GM23338 (cell line): ENCODE measurements around the gene OR1B1. TPM values are rescaled to one million over a fixed set of nuclear protein-coding genes. Genes with fewer than 3 reads are reported as not detected.

Experiments
- ATAC-seq: fragments of 200-7000 bp; cut with Tn5 transposase; 3 replicates; pipeline ENCODE4 v1.9.1; 2020
- DNase-seq: peaks from one replicate; pipeline ENCODE4 v3.0.0-alpha.2; 2015; ENCODE audit warnings: low spot score
- H2AFZ ChIP-seq: fragments of 200-600 bp; sonication (generic); 2 replicates; pipeline ENCODE4 v1.8.0; 2016; ENCODE audit warnings: antibody characterized with exemption, mild to moderate bottlenecking, moderate library complexity
- H3F3A ChIP-seq: fragments of 200-600 bp; sonication (generic); replicated peaks from 2 replicates; pipeline ENCODE4 v1.8.0; 2017; ENCODE audit warnings: antibody characterized with exemption, mixed run types, low read depth
- H3K27ac ChIP-seq: fragments of 200-600 bp; sonication (generic); 2 replicates; pipeline ENCODE4 v1.6.1; 2016; ENCODE audit warnings: low read depth
- H3K27me3 ChIP-seq: fragments of 200-600 bp; sonication (generic); 2 replicates; pipeline ENCODE4 v1.8.0; 2016; ENCODE audit warnings: mild to moderate bottlenecking, mixed run types, moderate library complexity; ENCODE audit not compliant: insufficient read depth
- H3K36me3 ChIP-seq: fragments of 200-600 bp; sonication (generic); 2 replicates; pipeline ENCODE4 v1.8.0; 2016; ENCODE audit warnings: mild to moderate bottlenecking; ENCODE audit not compliant: insufficient read depth
- H3K4me1 ChIP-seq: fragments of 200-600 bp; sonication (generic); 2 replicates; pipeline ENCODE4 v1.8.0; 2016; ENCODE audit warnings: mild to moderate bottlenecking, moderate library complexity; ENCODE audit not compliant: insufficient read depth
- H3K4me2 ChIP-seq: fragments of 200-600 bp; sonication (generic); 2 replicates; pipeline ENCODE4 v1.7.1; 2017; ENCODE audit warnings: mixed run types
- H3K4me3 ChIP-seq: fragments of 200-600 bp; sonication (generic); 2 replicates; pipeline ENCODE4 v1.6.1; 2016; ENCODE audit warnings: mixed run types
- H3K79me2 ChIP-seq: fragments of 200-600 bp; sonication (generic); replicated peaks from 2 replicates; pipeline ENCODE4 v1.8.0; 2017; ENCODE audit warnings: mild to moderate bottlenecking; ENCODE audit not compliant: insufficient read depth
- H3K9me2 ChIP-seq: fragments of 200-600 bp; sonication (generic); 2 replicates; pipeline ENCODE4 v1.8.0; 2017; ENCODE audit not compliant: insufficient read depth
- H4K20me1 ChIP-seq: fragments of 200-600 bp; sonication (generic); replicated peaks from 2 replicates; pipeline ENCODE4 v1.8.0; 2017; ENCODE audit warnings: mild to moderate bottlenecking; ENCODE audit not compliant: insufficient read depth
- H3K27ac Mint-ChIP-seq: 2 replicates; pipeline ENCODE4 v1.8.0; 2020; ENCODE audit warnings: inconsistent platforms, mild to moderate bottlenecking, moderate library complexity, mixed read lengths
- H3K27me3 Mint-ChIP-seq: 3 replicates; pipeline ENCODE4 v1.8.0; 2022; ENCODE audit warnings: low read depth, mild to moderate bottlenecking, moderate library complexity, mixed read lengths, inconsistent platforms; ENCODE audit not compliant: insufficient read depth, poor library complexity
- H3K36me3 Mint-ChIP-seq: 3 replicates; pipeline ENCODE4 v1.8.0; 2021; ENCODE audit warnings: low read depth, mild to moderate bottlenecking, inconsistent platforms, moderate library complexity, mixed read lengths
- H3K4me1 Mint-ChIP-seq: 3 replicates; pipeline ENCODE4 v1.8.0; 2020; ENCODE audit warnings: mild to moderate bottlenecking, inconsistent platforms, mixed read lengths
- H3K4me3 Mint-ChIP-seq: 3 replicates; pipeline ENCODE4 v1.8.0; 2021; ENCODE audit warnings: moderate library complexity, mild to moderate bottlenecking, inconsistent platforms, mixed read lengths
- H3K9me3 Mint-ChIP-seq: 3 replicates; pipeline ENCODE4 v1.8.0; 2020; ENCODE audit warnings: moderate library complexity, mild to moderate bottlenecking, inconsistent platforms, mixed read lengths
- CREB1 ChIP-seq: fragments of 250-450 bp; sonication (Bioruptor Pico); IDR thresholded peaks from 2 replicates; pipeline ENCODE4 v1.5.0; 2020; ENCODE audit warnings: low read depth, mild to moderate bottlenecking, moderate library complexity
- CTCF ChIP-seq, 2 experiments: fragments of 200-600 bp in 1 of 2; sonication (generic) in 1 of 2; conservative IDR thresholded peaks; 2 replicates each; pipeline versions ENCODE4 v1.5.1 to v1.6.1; 2016 to 2017; ENCODE audit warnings: antibody characterized with exemption in 2 of 2, low read depth in 2 of 2, mild to moderate bottlenecking in 2 of 2, moderate library complexity in 1 of 2
- EZH2 ChIP-seq: fragments of 200-600 bp; sonication (generic); IDR thresholded peaks from one replicate; pipeline ENCODE4 v1.8.0; 2017; ENCODE audit warnings: antibody characterized with exemption, mild to moderate bottlenecking, low read depth; ENCODE audit not compliant: unreplicated experiment
- EZH2phosphoT487 ChIP-seq: fragments of 200-600 bp; sonication (generic); IDR thresholded peaks from one replicate; pipeline ENCODE4 v1.8.1; 2018; ENCODE audit warnings: antibody characterized with exemption; ENCODE audit not compliant: unreplicated experiment
- JUNB ChIP-seq: IDR thresholded peaks from one replicate; pipeline ENCODE4 v1.6.1; 2016; ENCODE audit warnings: antibody characterized with exemption; ENCODE audit not compliant: unreplicated experiment
- NANOG ChIP-seq: IDR thresholded peaks from 2 replicates; pipeline ENCODE4 v1.6.1; 2016; ENCODE audit warnings: antibody characterized with exemption, borderline replicate concordance
- POLR2AphosphoS5 ChIP-seq: IDR thresholded peaks from 2 replicates; pipeline ENCODE4 v1.6.1; 2016; ENCODE audit warnings: antibody characterized with exemption, low read depth
- STAT1 ChIP-seq: IDR thresholded peaks from one replicate; pipeline ENCODE4 v1.6.1; 2016; ENCODE audit warnings: antibody characterized with exemption; ENCODE audit not compliant: unreplicated experiment
- ZNF114 ChIP-seq: fragments of 250-450 bp; sonication (Bioruptor Pico); IDR thresholded peaks from 2 replicates; pipeline ENCODE4 v1.5.0; 2020; ENCODE audit warnings: mild to moderate bottlenecking, moderate library complexity
- ZNF331 ChIP-seq: fragments of 250-450 bp; sonication (Bioruptor Pico); IDR thresholded peaks from 2 replicates; pipeline ENCODE4 v1.5.0; 2020; ENCODE audit warnings: low read depth, mild to moderate bottlenecking, moderate library complexity
- ZNF462 ChIP-seq: fragments of 250-450 bp; sonication (Bioruptor Pico); IDR thresholded peaks from 2 replicates; pipeline ENCODE4 v1.5.0; 2020; ENCODE audit warnings: mild to moderate bottlenecking, moderate library complexity
- polyA plus RNA-seq: library from polyadenylated mRNA; unstranded; fragments of >200 nt; fragmentation: Nextera tagmentation; extraction: Ambion mirVana; gene quantifications from 2 replicates; pipeline ENCODE4 v1.2.1, GENCODE V29; 2016
- total RNA-seq: library from RNA; depleted of rRNA; stranded (reverse); fragments of >200 nt; shearing (Covaris generic); gene quantifications from 2 replicates; pipeline ENCODE4 v1.2.3, GENCODE V29; 2014
- TF ChIP-seq, protein P1 (sequence below): IDR thresholded peaks from 2 replicates; pipeline ENCODE4 v1.6.1; 2016; ENCODE audit warnings: antibody characterized with exemption
- TF ChIP-seq, protein P2 (sequence below): IDR thresholded peaks from one replicate; pipeline ENCODE4 v1.6.1; 2018; ENCODE audit warnings: antibody characterized with exemption; ENCODE audit not compliant: unreplicated experiment

OR1B1 gene
- total and polyA plus RNA-seq, 2 experiments from 2014 or later = not detected

GRCh38 chr9:122580360-122580759 is 77.1 kb downstream of the OR1B1 start:
- Mint-ChIP-seq H3K27me3 (no peaks in the 10 kb centered on the region), H3K4me1 (no peaks in the 10 kb centered on the region), H3K4me3 (no peak overlapping the region), H3K27ac (no peak overlapping the region), H3K9me3 (peaks cover 74% of the 10 kb centered on the region), H3K36me3 (peaks cover 4% of the 10 kb centered on the region; the same call in 2 of the 3 replicates)
- no peaks in the 10 kb centered on the region for H3K36me3 ChIP-seq
- no peaks in the 10 kb centered on the region for H3K9me2 ChIP-seq
- no peaks in the 10 kb centered on the region for H3K79me2 ChIP-seq
- no peaks in the 10 kb centered on the region for H4K20me1 ChIP-seq
- no peaks in the 10 kb centered on the region for H3K27me3 ChIP-seq
- no peak overlapping the region for H3K27ac ChIP-seq
- no peak overlapping the region for H3K4me2 ChIP-seq
- H3K4me3 ChIP-seq = no peak overlapping the region
- H3K4me1 ChIP-seq = no peaks in the 10 kb centered on the region
- TF ChIP-seq JUNB (no peak), STAT1 (no peak), ZNF331 (no peak), ZNF114 (CRISPR knock-in tag) (no peak), EZH2phosphoT487 (no peak), EZH2 (no peak), ZNF462 (CRISPR knock-in tag) (no peak), NANOG (no peak), CTCF (conservative IDR thresholded peaks at IDR 0.05; ENCODE audit: low read depth in 2 of 2) (no peak), CREB1 (CRISPR knock-in tag) (no peak), POLR2AphosphoS5 (no peak)
- TF ChIP-seq, protein P1, sequence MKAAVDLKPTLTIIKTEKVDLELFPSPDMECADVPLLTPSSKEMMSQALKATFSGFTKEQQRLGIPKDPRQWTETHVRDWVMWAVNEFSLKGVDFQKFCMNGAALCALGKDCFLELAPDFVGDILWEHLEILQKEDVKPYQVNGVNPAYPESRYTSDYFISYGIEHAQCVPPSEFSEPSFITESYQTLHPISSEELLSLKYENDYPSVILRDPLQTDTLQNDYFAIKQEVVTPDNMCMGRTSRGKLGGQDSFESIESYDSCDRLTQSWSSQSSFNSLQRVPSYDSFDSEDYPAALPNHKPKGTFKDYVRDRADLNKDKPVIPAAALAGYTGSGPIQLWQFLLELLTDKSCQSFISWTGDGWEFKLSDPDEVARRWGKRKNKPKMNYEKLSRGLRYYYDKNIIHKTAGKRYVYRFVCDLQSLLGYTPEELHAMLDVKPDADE = no peak
- TF ChIP-seq, protein P2, sequence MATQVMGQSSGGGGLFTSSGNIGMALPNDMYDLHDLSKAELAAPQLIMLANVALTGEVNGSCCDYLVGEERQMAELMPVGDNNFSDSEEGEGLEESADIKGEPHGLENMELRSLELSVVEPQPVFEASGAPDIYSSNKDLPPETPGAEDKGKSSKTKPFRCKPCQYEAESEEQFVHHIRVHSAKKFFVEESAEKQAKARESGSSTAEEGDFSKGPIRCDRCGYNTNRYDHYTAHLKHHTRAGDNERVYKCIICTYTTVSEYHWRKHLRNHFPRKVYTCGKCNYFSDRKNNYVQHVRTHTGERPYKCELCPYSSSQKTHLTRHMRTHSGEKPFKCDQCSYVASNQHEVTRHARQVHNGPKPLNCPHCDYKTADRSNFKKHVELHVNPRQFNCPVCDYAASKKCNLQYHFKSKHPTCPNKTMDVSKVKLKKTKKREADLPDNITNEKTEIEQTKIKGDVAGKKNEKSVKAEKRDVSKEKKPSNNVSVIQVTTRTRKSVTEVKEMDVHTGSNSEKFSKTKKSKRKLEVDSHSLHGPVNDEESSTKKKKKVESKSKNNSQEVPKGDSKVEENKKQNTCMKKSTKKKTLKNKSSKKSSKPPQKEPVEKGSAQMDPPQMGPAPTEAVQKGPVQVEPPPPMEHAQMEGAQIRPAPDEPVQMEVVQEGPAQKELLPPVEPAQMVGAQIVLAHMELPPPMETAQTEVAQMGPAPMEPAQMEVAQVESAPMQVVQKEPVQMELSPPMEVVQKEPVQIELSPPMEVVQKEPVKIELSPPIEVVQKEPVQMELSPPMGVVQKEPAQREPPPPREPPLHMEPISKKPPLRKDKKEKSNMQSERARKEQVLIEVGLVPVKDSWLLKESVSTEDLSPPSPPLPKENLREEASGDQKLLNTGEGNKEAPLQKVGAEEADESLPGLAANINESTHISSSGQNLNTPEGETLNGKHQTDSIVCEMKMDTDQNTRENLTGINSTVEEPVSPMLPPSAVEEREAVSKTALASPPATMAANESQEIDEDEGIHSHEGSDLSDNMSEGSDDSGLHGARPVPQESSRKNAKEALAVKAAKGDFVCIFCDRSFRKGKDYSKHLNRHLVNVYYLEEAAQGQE = no peak
- H2AFZ ChIP-seq = no peak overlapping the region
- no peak for ATAC-seq
- DNase-seq = no peak
- no peaks in the 10 kb centered on the region for H3F3A ChIP-seq
